ENCODE results near the gene CASQ1.

Gene CASQ1

DNA sequence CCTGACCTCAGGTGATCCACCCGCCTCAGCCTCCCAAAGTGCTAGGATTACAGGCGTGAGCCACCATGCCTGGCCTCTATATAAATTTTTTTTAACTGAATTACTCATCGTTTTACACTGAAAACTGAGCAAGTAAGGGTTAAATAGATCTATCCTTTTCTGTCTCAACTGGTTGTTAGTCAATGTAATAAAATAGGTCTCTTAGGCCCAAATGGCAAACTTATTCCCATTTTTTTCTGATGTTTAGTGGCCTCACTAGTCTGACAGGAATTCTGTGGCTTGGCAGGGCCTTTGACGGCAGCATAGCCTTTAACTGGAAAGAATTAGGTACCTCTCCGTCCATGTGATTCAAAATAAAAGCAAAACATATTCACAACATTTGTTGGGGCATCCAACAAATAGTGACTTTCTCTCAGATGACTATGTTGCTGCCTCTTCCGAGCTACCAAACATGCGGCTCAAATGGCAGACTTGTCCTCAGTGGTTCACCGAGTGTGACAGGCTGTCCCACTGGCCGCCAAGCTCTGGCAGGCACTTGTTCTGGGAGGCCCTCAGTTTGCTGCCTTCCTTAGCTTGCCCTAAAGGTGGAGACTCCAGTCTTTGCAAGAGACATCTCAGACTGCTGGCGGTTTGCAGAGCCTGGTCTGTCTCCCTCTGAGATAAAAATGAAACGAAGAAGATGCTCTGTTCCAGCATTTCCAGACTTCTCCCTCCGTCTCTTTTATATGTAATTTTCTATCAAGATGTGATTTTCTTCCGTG, 21.6 kb upstream of the CASQ1 start:
- DNase-seq (ENCODE audit: low spot score), result no peak

- no peak for DNase-seq (ENCODE audit: low spot score)
These were observed 20.6 kb upstream of the CASQ1 start for GRCh38 chr1:160169553-160170399.

DNA sequence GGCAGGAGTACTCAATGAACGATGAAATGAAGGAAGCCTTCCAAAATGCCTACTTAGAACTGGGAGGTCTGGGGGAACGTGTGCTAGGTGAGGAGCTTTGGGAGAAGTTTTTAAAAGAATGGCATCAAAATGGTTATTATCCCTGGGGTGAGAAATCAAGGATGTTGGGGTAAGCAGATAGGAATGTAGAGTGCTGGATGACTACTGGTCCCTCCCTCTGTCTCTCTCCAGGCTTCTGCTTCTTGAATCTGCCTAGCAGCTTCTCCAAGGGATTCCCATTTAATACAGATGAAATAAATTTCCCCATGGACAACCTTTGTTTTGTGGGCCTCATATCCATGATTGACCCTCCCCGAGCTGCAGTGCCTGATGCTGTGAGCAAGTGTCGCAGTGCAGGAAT, 19.0 kb upstream of the CASQ1 start:
- no peak for DNase-seq (ENCODE audit: low spot score)

DNA sequence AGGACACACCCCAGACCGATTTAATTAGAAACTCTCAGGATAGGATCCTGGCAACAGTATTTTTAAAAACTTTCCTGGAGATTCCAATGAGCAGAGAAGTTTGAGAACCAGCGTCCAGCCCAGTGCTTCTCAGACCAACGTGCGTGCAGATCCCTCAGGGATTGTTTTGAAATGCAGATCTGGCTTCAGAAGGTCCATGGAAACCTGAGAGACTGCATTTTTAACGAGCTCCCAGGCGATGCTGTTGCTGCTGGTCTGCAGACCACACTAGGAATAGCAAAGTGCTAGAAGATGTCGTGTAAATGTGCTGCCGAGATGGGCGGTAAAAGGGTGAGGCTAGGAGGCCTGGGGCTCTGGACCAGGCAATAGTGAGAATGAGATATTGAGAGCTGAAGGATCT, 18.4 kb upstream of the CASQ1 start:
- no peak for DNase-seq (ENCODE audit: low spot score)

- DNase-seq (ENCODE audit: low spot score), result no peak
These were observed 13.1 kb upstream of the CASQ1 start for GRCh38 chr1:160177231-160177630.

- no peak for DNase-seq (ENCODE audit: low spot score)
These were observed 12.7 kb upstream of the CASQ1 start for GRCh38 chr1:160177667-160178066.

DNA sequence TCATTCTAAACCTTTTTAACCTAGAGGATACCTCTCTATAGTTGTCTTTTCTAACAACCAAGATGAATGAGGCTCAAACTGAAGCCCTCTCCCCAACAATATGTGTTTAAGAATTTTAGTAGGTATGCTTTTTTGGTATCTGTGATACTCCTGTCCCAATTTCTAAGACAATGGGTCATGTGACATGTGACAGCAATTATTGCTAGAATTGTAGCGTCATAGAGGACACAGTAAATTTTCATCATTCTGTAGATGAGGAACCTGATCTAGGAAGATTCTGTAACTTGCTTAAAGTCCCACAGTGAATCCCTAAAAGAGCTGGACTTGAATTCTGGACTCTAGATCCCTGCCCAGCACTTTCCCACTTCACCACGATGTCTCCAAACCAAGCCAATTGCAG, 11.6 kb upstream of the CASQ1 start:
- no peak for DNase-seq (ENCODE audit: low spot score)

DNA sequence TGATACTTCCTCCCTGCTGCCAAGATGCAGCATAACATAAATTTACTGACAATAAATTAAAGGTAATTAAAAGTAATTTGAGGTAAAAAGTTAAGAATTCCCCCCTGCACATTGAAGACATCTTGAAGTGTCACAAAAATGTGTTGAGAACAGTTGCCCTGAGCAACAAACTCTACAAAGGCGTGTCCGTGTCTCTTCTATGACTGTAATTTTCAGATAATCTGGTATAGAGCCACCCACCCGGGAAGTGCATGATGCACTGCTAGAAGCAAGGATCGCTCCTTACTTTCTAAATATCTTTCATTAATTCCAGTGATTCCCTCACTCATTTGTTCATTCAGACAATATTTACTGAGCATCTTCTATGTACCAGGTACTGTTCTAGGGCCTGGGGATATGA, 11.0 kb upstream of the CASQ1 start:
- DNase-seq (ENCODE audit: low spot score), result no peak

DNA sequence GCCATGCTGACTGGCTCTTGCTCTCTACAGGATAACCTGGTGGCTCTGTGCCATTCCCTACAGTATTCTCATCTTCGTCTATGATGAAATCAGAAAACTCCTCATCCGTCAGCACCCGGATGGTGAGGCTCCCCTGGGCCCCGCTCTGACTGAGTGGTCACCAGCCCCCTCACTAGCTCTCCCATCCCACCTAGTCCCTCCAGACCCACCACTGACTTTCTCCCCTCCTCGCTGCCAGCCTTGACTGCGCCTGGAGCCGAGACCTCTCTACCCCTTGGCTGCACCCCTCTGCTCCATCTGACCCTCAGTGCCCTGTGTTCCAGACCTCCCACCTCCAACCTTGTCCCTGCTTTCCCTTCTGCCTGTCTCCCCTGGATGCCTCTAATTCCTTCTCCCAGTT, 4.1 kb upstream of the CASQ1 start:
- DNase-seq (ENCODE audit: low spot score), result no peak

DNA sequence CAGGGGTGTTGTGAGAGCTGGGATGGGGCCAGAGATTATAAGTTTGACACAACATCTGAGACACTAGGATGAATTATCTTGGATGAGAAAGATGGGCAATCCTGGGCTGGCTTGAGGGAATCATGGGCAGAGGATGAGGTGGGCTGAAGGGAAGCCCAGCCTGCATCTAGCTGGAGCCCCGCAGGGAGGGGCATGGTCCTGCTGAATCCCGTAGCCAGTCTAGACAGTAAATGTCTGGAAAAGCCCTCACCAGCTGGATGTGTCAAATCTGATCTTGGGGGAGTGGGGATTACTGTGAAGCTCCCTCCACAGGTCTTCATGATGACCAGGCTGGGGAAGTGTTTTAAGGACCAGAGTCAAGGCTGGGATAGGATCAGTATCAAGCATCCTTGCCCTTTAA, 3.6 kb upstream of the CASQ1 start:
- DNase-seq (ENCODE audit: low spot score), result no peak

DNA sequence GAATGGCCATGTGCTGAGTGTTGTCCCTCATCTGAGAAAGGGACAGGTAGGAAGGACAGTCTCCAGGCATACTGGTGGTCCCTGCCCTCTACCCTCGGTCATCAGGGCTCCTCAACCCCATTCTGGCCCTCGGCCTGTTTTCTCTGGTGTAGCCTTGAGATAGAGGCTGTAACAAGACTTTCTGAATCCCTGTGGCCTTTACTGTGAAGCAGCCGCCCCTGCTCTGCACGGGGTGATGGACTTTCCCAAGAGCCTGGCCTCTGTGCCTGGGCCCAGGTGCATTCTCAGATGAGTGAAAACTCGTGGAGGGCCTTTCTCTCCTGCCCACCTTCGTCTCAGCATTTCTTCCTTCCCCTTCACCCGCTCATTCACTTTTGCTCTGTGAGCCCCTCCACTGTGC, 3.0 kb upstream of the CASQ1 start:
- DNase-seq (ENCODE audit: low spot score), result no peak

GRCh38 chr1:160188341-160188740, 2.0 kb upstream of the CASQ1 start:
- DNase-seq (ENCODE audit: low spot score), result no peak

- no peak for DNase-seq (ENCODE audit: low spot score)
These were observed 1.4 kb downstream of the CASQ1 start for GRCh38 chr1:160191756-160192155.

DNA sequence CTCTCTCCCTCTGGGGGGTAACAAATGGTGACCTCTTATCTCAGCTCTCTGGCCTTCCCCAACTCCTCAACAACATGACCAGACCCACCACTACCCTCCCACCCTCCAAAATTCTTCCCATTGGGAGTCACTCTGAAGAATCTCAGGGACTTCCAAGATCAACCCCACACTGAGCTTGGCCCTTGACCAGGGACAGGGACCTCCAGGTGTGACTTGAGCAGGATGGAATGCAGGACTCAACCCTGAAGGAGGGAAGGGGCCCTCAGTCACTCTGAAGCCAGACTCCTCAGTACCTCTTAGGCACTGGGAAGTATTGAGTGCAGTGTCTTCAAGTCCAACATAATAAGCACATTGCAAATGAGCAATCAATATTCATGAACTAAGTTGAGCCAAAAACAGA, 1.9 kb downstream of the CASQ1 start:
- no peak for DNase-seq (ENCODE audit: low spot score)

DNA sequence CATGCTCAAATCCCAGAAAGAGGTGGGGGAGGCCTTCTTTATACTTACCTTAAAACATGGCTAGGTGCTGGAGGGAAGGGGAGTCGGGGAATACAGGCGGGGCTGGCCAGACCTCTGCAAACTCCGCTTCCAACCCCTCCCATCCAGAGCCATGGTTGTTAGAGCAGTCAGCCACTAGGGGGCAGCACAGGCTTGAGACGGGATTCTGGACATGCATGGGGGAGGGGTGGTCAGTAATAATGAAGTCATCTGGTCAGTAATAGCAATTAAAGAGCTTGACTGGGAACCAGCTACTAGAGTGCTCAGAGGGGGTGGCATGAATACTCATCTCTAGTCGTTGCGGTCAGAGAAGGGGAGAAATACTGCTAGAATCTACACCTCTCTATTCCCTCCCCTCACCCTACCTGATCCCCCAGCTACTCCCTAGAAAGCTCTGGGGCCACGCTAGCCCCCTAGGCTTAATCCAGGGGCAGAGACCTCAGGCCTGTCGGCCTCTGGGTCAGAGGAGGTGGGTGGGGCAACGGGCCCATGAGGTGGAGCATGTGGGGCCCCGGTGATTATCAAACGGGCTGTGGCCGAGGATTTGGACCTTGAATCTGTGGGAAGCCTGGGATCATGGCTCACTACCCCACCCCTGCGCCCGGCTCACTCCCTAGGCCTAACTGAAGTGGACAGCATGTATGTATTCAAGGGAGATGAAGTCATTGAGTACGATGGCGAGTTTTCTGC, 2.9 kb downstream of the CASQ1 start:
- peak; percentile 72 for DNase-seq (ENCODE audit: low spot score)

- no peak for DNase-seq (ENCODE audit: low spot score)
These were observed 3.7 kb downstream of the CASQ1 start for GRCh38 chr1:160193832-160194736.

- DNase-seq (ENCODE audit: low spot score), result no peak
These were observed 4.3 kb downstream of the CASQ1 start for GRCh38 chr1:160194737-160195059.

- no peak for DNase-seq (ENCODE audit: low spot score)
These were observed 5.8 kb downstream of the CASQ1 start for GRCh38 chr1:160196143-160196542.

DNA sequence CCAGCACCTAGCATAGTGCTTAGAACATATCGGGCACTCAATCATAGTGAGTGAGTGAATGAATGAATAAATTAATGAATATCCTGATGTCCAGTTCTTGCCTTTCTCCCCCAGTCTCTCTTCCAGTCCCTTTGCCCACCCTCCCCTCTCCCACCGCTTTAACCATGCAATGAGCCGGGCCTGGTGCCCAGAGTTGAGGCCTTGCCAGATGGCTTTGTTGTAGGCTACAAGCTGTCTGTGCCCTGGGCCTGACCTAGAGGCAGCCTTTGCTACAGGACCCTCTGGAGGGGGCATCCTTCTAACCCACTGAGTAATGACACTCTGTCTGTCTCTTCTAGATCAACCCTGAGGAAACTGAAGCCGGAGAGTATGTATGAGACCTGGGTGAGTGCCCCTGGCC, 6.9 kb downstream of the CASQ1 start:
- no peak for DNase-seq (ENCODE audit: low spot score)

DNA sequence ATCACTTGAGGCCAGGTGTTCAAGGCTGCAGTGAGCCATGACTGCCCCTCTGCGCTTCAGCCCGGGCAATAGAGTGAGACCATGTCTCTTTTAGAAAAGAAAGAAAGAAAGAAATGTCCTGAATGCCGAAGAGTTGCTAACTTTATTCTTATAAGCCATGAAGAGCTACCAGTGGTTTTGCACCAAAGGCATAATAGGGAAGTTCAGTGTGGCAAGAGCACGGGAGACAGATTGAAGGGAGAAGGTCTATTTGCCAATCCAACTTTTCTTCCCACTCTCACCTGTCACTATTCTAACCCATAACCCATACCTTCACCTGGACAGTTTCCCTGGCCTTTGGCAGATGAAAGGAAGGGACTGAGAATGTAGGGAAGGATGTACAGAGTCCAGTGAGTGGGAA, 10.4 kb downstream of the CASQ1 start:
- DNase-seq (ENCODE audit: low spot score), result no peak

GRCh38 chr1:160204526-160205241, 14.3 kb downstream of the CASQ1 start:
- no peak for DNase-seq (ENCODE audit: low spot score)
